Measurements from ENCODE around the gene FHIT.

- TF ChIP-seq CTCF (conservative IDR thresholded peaks at IDR 0.05) (no peak), EZH2 (IDR thresholded peaks at IDR 0.05; ENCODE audit: low read depth) (no peak)
These were observed 824.1 kb downstream of the FHIT start for GRCh38 chr3:60427109-60427508.

Measured in PC-9 (cell line).